HUES6 (cell line): ENCODE measurements around the gene RABEP1.
"Not testable (repeated sequence)": the region's sequence is repeated elsewhere in the genome, so short reads cannot be mapped to it uniquely, and the experiment has no call there.

Experiments used
- H3K27ac ChIP-seq: 2 replicates; pipeline ENCODE4 v1.7.0; 2013; ENCODE audit warnings: low read depth, mild to moderate bottlenecking, low read length, inconsistent platforms
- H3K27me3 ChIP-seq: 2 replicates; pipeline ENCODE4 v1.6.1; 2013; ENCODE audit warnings: low read length; ENCODE audit not compliant: control insufficient read depth, insufficient read depth
- H3K36me3 ChIP-seq: 2 replicates; pipeline ENCODE4 v1.6.1; 2013; ENCODE audit warnings: low read length; ENCODE audit not compliant: control insufficient read depth, insufficient read depth
- H3K4me1 ChIP-seq: 2 replicates; pipeline ENCODE4 v1.6.1; 2013; ENCODE audit warnings: low read length; ENCODE audit not compliant: control insufficient read depth, insufficient read depth
- H3K4me3 ChIP-seq: 2 replicates; pipeline ENCODE4 v1.5.1; 2013; ENCODE audit warnings: low read depth, low read length
- H3K9ac ChIP-seq: one replicate; pipeline ENCODE4 v1.6.1; 2013; ENCODE audit warnings: mild to moderate bottlenecking, low read length
- H3K9me3 ChIP-seq: 2 replicates; pipeline ENCODE4 v1.6.1; 2013; ENCODE audit warnings: low read depth, low read length; ENCODE audit not compliant: control insufficient read depth, insufficient read depth

The RABEP1 gene

GRCh38 chr17:5425826-5426225, 143.7 kb downstream of the RABEP1 start:
- Histone ChIP-seq H3K4me1 (no peaks in the 10 kb centered on the region), H3K9me3 (no peaks in the 10 kb centered on the region), H3K36me3 (peaks cover 86% of the 10 kb centered on the region), H3K27me3 (no peaks in the 10 kb centered on the region), H3K27ac (no peak overlapping the region), H3K9ac (no peak overlapping the region), H3K4me3 (no peak overlapping the region)

DNA sequence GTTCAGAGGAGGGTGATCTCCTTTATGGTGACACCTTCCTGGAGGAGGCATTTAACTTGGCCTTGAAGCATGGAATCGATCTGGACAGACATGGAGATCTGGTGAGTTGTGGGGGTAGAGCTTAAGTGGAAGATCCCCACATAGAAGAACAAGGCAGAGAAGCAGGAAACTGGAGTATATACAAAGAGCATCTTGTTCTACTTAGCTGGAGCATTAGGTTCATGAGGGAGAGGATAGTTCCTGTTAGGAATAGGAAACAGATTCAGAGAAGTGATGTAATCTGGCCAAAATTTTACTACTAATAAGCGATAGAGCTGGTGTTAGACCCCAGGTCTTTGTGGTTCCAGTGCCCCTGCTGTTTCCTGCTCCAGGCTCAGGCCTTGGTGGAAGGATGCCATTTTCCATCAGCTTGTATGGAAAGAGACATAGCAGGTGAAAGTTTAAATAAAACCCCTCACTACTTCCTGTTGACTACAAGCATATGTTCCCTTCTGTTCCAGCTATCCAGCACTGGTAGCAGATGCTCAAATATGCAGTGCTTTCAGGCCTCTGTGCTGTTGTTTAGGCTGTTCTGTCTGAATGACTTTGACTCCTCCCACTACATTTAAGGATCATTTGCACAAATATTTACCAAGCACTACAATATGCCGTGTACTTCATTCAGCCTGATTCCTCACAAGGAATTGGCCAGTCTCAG, 147.3 kb downstream of the RABEP1 start:
- Histone ChIP-seq H3K9ac (no peak overlapping the region), H3K9me3 (no peaks in the 10 kb centered on the region), H3K4me1 (no peaks in the 10 kb centered on the region), H3K4me3 (no peak overlapping the region), H3K27me3 (no peaks in the 10 kb centered on the region), H3K27ac (no peak overlapping the region), H3K36me3 (peaks cover 91% of the 10 kb centered on the region)

- no peaks in the 10 kb centered on the region for H3K9me3 ChIP-seq
- H3K27me3 ChIP-seq: no peaks in the 10 kb centered on the region
- peaks cover 89% of the 10 kb centered on the region for H3K36me3 ChIP-seq
Measured at GRCh38 chr17:5430413-5430999, 148.4 kb downstream of the RABEP1 start.

DNA sequence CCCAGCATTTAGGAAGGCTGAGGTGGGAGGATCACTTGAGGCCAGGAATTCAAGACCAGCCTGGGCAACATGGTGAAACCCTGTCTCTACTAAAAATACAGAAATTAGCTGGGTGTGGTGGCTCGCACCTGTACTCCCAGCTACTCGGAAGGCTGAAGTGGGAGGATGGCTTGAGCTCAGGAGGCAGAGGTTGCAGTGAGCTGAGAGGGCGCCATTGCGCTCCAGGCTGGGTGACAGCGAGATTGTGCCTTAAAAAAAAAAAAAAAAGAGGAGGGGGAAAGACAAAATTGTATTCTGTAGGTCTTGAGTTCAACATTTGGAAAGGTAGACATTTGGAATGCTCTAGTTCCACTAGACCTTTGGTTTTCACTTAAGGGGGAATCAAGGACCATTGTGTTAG, 149.2 kb downstream of the RABEP1 start:
- not testable (repeated sequence) for H3K27me3 ChIP-seq, H3K9me3 ChIP-seq, H3K27ac ChIP-seq, H3K4me1 ChIP-seq, H3K4me3 ChIP-seq, H3K9ac ChIP-seq
- H3K36me3 ChIP-seq: peaks cover 86% of the 10 kb centered on the region

More at GRCh38 chr17:5430413-5430999, 148.4 kb downstream of the RABEP1 start:
- no peaks in the 10 kb centered on the region for H3K4me1 ChIP-seq
- H3K27ac ChIP-seq: no peak overlapping the region
- no peak overlapping the region for H3K9ac ChIP-seq
- no peak overlapping the region for H3K4me3 ChIP-seq

GRCh38 chr17:5431949-5432556, 150.0 kb downstream of the RABEP1 start:
- no peaks in the 10 kb centered on the region for H3K4me1 ChIP-seq
- H3K4me3 ChIP-seq: no peak overlapping the region
- peaks cover 92% of the 10 kb centered on the region for H3K36me3 ChIP-seq
- H3K27ac ChIP-seq: no peak overlapping the region
- no peaks in the 10 kb centered on the region for H3K27me3 ChIP-seq
- H3K9ac ChIP-seq: no peak overlapping the region
- H3K9me3 ChIP-seq: no peaks in the 10 kb centered on the region

DNA sequence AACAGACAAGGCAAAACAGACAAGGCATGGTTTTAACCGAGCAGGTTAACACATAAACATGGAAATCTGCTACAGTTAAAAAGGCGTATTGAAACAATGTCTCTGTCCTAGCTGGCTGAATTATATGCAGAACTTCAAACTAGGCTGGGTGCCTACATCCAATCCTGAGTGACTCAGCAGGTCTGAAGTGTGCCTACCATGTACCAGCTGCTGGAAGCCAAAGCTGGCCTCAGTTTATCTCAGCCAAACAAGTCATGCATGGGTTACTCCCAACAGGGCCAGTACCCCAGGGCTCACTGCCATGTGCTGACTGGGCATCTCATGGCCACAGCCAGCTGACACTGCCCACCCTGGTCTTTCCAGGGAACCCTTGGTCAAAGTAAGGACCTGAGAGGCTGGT, 152.9 kb downstream of the RABEP1 start:
- peaks cover 11% of the 10 kb centered on the region for H3K4me1 ChIP-seq
- no peak overlapping the region for H3K27ac ChIP-seq
- peaks cover 74% of the 10 kb centered on the region for H3K36me3 ChIP-seq
- H3K9ac ChIP-seq: no peak overlapping the region
- H3K27me3 ChIP-seq: no peaks in the 10 kb centered on the region
- H3K4me3 ChIP-seq: no peak overlapping the region
- H3K9me3 ChIP-seq: no peaks in the 10 kb centered on the region
